Kidney glomerular epithelial cell (primary cell): ENCODE data around the gene LAMP5.

Experiments
- DNase-seq: peaks from one replicate; lab custom pipeline; 2025; lab: John Stamatoyannopoulos, UW

Gene LAMP5, protein sequence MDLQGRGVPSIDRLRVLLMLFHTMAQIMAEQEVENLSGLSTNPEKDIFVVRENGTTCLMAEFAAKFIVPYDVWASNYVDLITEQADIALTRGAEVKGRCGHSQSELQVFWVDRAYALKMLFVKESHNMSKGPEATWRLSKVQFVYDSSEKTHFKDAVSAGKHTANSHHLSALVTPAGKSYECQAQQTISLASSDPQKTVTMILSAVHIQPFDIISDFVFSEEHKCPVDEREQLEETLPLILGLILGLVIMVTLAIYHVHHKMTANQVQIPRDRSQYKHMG

DNA sequence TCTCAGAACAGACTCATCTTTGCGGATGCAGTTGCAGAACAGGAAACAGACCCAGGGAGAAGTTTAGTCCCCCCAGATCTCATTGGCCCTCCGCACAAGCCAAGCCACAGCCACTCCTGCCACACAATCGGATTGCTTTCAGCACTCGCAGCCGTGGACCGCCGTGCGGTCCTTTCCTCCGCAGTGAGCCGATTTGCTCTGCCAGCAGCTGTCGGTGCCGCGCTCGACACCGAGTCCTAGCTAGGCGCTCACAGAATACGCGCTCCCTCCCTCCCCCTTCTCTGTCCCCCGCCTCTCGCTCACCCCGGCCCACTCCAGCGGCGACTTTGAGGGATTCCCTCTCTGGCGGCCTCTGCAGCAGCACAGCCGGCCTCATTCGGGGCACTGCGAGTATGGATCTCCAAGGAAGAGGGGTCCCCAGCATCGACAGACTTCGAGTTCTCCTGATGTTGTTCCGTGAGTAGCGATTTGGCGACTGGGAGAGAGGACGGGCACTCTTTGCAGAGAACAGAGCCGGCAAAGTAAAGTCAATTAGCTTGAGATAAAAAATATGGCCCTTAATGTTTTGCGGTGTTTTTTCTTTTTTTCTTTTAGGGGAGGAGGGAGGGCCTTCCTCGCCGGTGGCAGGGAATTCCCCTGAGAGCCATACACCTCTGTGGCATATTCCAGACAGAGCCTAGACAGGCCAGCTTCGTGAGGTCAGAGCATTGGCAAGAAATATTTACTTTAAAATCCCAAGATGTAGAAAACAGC is at the start of gene LAMP5:
Gene LAMP5 (plus strand): TSS at position 130 of the 753 bp plus-strand sequence. CDS start 263 bp downstream, at position 393.
- DNase-seq = no peak

DNA sequence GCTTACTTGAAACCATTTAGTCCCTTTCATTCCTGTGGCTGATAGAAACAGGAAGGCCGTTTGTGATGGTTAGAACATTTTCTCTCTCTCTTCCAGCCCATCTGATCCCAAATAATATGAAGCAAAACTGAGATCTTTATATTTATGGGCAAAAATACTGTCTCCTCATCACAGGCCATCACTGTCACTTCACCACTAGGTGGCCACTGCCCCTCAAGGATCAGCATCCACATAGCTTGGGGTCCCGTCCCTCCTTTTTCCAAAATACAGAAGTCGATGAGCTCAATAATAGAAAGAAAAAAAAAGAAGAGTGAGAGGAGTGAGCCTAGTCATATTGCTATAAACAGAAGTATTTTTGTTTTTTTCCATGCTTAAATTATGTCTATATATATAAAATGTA is 46.4 kb upstream of the LAMP5 start:
- DNase-seq = no peak

DNA sequence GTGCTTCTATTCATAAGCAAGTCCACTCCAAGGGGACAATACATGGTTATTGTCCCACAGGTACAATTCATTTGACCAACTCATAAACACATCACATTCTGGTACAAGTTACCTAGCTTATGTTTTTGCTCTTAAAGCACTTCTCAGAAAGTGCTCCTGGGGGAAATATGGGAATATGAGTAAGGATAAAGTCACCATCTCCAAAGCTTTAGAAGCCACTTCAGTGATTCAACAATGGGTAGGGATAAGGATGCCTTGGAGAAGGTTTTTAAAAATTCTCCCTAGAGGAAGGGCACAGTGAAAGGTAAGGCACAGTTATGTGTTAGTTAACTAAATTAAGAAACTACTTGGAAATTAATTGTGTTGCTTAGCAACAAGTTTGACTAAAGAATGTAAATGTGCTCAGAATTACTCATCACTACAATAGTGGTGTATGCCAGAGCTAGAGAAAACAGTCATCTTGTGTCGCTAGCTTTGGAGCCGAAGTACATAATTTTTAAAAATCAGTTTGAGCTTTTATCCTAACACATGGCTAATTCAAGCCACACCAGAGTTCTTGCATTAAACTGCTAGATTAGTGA is 39.5 kb upstream of the LAMP5 start:
- DNase-seq = no peak

DNA sequence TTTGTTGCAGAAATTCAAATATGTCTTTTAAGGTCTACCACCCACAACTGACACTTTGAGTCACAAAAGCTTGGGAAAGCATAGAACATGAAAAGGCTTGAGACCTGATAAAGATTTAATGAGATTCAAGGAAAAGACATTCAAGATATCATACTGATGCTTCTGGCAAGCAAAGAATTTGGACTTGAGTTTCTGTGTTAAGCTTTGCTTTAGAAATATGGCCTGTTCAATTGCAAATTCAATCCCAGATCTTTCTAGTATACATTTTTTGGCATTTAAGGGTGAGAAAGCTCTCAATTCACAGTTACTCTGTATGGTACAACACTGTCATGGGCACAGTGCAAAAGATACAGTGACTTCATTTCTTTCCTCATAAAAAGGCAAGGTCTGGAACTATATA is 38.9 kb upstream of the LAMP5 start:
- no peak for DNase-seq

DNA sequence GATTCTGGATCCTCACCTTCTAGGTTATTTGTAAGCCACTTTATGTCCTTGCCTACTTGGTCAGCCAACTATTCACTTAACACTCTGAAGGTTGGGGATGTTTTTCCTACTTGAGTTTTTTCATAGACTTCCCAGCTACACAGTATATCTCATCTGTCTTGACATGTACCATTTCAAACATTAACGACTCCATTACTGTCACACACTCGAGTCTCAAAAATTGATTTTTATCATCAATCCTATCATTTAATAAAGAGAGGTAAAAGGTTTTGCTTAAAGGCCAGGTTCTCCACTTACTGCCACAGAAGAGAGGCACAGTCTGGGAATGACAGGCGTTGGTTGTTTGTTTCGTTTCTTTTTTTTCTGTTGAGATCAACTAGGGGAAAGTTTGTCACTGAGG is 38.2 kb upstream of the LAMP5 start:
- DNase-seq = no peak

DNA sequence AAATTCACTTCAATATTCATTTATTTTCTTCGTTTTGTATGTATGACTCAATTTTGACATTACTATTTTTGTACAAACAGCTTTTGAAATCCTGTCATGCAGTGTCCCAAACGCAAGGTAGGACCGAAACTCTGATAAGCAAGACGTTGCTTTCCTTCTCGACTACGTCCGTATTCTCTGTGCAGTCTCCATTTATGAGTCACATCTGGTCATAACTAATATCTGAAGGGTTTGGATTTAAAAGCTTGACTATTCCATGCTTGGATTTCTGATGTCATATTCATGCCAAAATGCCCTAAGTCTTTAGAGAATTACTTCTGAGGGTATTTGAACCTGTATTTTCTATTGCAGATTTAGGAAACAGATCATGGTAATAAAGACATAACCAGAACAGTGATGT is 37.8 kb upstream of the LAMP5 start:
- no peak for DNase-seq

DNA sequence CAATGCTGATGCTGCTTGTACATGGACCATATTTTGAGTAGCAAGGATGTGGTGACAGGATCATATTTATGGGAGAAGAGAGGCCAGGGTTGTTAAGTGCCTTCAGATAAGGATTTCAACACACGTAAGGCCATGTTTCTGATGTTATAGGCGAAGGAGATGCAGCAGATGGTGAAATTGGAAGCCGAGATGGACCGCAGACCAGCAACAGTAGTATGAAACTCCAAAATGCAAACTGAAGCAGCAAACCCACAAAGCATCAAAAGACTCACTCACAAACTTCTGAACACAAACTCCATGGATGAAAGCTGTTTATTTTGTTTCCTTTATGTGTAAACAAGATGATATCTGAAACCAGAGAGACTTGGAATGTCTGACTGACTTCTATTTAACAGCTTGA is 35.6 kb upstream of the LAMP5 start:
- DNase-seq = no peak

DNA sequence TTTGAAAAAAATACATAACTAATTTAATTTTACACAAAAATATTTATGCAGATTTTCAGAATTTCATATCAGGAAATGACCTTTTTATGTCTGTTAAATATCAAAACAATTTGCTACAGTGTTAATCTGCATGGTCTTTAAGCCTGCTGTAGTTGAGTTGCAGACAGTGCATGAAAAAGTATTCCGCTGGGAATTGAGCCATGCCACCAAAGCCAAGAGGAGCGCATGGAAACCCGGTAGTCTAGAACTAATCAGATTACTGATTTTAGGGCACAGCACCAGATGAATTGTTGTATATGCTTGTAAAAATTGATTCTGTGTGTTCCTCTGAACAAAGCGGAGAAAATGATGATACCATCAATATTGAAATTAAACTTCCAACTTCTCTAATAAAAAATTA is 34.3 kb upstream of the LAMP5 start:
- no peak for DNase-seq

DNA sequence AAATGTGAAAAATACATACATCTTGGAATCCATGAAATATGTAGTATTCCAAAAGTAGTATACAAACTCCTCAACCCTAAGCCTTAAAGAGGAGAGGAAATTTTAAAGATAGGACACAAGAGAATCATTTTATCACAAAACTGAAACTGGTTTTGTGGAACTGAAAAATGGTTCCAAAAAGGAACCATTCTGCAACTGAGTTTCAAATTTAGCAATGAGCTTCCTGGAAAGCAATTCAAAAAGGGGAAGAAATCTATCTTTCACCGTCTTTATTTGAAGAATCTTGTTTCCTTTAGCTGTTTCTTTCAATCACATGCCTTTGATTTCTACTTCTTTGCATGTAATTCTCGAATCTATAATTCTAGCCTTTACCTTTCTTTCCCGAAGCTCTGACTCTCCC is 32.2 kb upstream of the LAMP5 start:
- no peak for DNase-seq

DNA sequence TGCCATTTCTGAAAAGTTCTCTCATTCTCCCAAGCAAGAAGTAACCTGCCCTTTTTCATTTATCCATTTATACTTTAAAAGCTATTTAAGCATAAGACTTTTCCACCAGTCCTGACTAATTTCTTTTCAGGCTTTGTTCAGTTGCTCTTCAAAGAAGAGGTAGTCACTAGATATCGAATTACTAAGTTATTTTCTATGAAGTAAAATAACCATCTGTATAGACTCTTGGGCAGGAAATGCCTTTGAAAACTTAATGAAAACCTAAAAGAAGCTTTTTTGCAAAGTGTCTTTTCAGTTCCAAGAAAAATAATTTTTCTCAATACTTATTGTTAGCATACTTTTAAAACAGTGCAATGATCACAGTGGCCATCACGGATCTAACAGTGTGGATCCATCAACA is 31.3 kb upstream of the LAMP5 start:
- no peak for DNase-seq

DNA sequence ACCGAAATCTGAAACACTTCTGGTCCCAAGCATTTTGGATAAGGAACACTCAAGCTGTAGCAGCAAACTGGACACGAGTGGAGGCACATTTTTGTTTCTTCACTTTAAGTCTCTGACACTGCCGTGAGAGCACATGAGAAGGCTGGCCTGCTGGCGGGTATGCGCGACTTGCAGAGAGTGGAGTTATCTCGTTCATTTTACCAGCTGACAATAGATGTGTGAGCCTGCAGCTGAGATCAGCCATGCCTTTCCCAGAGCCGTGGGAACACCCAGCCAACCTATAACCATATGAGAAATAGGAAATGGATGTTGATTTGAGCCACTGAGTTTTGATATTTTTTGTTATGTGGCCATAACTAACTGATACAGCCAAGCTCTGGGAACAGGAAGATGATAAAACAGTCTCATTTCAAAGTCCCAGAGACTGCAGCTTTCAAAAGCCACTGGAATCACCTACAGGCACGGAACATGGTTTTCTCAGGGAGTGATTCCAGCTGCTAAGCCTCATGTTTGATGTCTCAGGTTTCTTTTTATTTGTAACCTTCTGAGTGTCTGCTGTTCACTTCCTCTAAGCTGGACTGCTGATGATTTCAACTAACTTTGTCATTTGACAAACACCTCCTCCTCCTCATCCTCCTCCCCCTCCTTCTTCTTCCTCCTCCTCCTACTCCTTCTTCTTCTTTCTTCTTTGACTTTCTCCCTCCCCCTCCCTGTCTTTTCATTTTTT is 28.6 kb upstream of the LAMP5 start:
- DNase-seq = no peak

DNA sequence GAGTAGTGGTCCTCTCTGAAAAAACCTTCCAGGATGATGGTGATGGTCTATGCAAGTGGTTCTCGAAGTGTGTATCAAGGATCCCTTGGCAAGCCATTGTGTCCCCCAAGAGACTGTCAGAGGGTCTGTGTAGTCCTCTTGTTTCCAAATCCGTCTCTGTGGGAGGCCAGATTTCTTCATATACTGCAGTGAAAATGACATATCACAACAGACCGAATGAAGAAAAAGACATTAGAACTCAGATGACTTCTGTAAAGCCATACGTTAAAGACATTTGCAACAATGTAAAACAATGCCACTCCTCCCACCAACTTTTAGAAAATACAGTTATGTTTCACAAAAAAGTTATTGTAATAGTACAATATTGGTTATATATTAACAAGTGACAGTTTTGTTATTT is 27.2 kb upstream of the LAMP5 start:
- DNase-seq = no peak

DNA sequence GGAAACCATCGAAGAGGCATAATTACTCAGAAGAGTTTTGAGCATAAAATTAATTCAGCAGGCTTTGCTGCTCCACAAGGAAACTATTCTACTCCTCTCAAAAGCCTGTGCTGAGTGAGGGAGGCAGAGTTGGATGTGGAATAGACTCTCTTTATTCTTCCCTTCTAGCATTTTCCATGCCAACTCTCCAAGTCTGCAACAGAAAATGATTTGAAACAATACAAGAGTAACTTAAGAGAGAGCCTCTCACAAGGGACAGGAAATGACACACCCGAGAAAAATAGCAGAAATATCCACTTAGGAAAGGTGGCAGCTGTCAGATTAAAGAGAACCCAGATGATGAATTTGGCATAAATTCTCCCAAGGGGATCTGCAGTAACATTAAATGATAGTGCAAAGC is 26.3 kb upstream of the LAMP5 start:
- no peak for DNase-seq

DNA sequence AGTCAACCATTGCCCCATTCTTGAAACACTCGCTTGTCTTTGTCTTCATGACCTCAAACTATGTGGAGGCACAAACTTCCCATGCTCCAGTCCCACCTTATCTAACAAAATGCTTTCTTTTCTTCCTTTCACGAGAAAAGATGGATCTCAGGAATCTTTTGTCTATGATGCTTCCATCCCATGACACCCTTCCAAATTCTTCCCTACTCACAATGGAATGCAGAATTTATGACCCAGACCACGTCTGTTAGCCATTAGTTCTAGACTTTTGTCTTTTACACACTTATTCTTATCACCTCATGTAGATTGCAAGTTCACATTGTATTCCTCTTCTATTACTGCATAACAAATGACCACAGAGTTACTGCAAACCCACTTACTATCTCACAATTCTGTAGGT is 24.2 kb upstream of the LAMP5 start:
- DNase-seq = no peak

DNA sequence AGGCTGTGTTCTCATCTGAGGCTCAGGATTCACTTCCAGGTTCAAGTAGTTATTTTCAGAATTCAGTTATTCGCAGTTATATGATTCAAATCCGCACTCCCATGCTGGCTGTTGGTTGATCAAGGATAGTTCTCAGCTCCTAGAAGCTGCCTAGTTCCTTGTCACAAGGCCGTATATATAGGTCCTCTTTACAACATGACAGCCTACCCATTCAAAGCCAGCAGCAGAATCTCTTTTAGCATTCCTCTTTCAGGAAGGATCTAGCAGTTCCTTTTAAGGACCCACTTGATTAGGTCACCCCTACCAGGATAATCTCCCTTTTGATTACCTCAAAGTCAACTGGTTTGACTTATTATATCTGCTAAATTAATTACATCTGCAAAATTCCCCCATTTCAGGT is 23.8 kb upstream of the LAMP5 start:
- DNase-seq = no peak

DNA sequence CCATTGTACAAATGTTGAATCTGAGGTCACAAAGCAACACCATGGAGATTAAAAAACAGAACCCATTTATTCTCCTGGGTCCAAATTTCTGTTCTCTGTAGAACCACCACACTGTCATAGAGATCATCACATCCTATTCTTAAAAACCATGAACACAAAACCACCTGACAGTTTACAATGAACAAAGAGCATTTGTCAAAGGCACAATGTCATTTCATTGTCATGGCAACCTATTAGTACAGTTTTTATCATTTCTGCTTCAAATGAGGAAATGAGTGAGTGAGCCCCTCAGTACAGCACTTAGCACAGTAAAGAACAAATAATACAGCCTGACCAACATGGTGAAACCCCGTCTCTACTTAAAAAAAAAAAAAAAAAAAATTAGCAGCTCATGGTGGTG is 23.1 kb upstream of the LAMP5 start:
- no peak for DNase-seq

DNA sequence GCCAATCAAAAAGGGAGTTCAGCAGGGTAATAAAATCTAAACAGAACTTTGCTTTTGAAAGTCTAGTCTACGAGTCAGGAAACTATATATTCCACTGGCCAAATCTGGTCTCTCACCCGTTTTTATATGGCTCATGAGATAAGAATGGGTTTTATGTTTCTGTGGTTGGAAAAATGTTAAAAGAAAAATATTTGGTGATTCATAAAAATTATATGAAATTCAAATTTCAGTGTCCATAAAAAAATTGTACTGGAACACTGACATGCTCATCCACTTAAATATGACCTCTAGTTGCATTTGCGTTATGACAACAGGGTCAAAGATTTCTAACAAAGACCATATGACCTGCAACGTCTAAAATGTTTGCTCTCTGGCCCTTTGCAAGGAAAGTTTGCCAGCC is 22.3 kb upstream of the LAMP5 start:
- DNase-seq = no peak

DNA sequence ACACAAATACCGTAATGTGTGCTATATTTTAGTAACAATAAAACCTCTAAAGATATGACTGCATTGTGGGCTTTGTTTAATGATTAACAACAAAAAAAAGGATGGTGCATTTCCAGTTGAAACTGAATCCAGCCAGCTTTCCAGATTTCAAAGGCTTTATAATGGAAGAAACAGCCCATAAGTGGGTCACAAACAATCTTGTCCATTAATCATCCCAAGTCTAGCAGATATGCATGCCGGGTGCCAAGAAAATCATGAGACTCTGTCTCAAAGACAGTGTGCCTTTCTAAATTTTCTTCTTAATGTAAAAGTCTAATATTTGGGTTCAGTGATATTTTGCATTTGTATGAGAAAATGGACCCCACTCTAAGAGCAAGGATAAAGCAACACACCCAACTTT is 20.6 kb upstream of the LAMP5 start:
- DNase-seq = no peak

DNA sequence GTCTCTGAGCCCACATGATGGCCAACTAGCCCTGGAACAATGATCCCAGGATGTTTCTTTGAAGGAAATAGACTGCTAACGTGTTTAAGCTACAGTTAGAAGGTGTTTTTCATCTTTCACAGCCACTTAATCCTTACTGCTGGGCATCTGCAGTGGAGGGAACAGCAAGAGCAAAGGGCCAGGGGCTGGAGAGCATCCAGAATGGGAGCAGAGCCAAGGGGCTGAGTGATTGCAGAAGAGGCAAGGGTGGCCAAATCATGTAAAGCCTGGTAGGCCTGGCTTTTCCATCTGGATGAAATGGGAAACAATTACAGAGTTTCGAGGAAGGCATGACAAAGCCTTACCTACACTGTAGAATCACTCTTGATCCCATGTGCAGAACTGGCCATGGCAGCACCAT is 18.7 kb upstream of the LAMP5 start:
- no peak for DNase-seq

DNA sequence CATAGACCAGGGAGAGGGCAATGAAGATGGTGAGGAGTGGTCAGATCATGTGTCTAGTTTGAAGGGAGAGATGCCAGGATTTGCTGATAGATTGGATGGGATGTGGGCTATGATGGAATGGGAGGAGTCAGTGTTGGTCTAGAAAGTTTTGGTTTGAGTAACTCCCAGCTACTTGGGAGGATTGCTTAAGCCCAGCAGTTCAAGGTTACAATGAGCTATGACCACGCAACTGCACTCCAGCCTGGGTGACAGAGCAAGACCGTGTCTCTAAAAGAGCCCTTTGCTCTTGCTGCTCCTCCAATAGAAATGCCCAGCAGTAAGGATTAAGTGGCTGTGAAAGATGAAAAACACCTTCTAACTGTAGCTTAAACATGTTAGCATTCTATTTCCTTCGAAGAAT is 18.2 kb upstream of the LAMP5 start:
- DNase-seq = no peak

DNA sequence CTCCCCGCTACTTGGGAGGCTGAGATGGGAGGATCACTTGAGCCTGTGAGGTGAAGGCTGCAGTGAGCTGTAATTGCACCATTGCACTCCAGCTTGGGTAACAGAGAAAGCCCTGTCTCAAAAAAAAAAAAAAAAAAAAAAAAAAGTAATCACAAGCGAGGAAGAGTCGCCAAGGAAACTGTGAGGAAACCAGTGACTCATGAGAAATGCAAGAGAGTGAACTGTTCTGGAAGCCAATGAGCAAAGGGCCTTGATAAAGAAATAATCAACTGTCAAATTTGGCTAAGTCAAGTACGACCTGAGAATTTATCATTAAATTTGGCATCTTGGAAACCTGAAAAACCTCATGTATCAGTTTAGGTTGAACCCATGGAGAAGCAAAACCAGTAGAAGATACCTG is 16.1 kb upstream of the LAMP5 start:
- DNase-seq = no peak

DNA sequence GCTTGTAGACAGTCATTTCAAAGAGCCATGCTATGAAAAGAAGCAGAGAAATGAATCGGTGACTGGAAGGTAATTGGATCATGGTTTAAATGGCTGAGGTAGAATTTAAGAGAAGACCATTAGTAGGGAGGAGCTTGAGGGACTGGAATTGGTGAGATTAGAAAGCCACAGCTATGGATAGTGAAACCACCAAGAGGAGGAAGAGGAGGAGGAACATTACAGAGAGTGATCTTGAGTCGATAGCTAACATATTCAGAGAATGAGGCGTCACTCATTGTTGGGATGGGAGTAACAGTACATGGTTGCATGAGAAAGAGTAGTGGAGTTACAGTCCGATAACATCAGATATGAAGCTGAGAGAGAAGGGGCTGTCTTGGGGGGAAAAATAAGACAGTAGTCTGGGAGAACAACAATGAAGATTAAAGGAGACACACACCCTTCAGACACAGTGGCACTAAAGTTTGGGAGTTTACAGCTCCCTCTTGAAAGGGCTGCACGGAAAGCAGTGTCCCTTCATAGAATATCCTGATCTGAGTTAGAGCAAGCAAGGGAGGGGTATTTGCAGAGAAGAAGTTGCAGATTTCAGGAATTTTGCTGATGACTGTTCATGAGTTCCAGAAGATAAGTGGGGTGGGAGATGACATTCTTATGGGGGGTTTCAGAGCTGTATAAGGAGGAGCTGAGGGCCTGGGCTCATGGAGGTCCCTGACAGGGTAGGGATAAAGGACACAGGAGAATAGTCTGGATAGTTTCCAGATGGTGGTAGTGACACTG is 15.1 kb upstream of the LAMP5 start:
- DNase-seq = no peak
